NT2/D1 (cell line): ENCODE measurements around the gene ANO1.

Source experiments
- YY1 ChIP-seq: IDR thresholded peaks from 2 replicates; pipeline ENCODE4 v1.6.1; 2011; ENCODE audit not compliant: insufficient read length, insufficient read depth
- ZNF274 ChIP-seq: IDR thresholded peaks from 2 replicates; pipeline ENCODE4 v1.6.1; 2011; ENCODE audit warnings: mild to moderate bottlenecking, low read depth, low read length

GRCh38 chr11:70115778-70116177 is 37.7 kb downstream of the ANO1 start:
- TF ChIP-seq ZNF274 (no peak), YY1 (no peak)
